Measurements from ENCODE around the gene PTPN3.

The PTPN3 gene

GRCh38 chr9:109421026-109421970 is 76.8 kb downstream of the PTPN3 start:
- DNase-seq (ENCODE audit: low spot score) = no peak

GRCh38 chr9:109419531-109419930 is 78.6 kb downstream of the PTPN3 start:
- DNase-seq (ENCODE audit: low spot score) = no peak

- DNase-seq (ENCODE audit: low spot score) = no peak
Observed at GRCh38 chr9:109418827-109419226, 79.3 kb downstream of the PTPN3 start.

DNA sequence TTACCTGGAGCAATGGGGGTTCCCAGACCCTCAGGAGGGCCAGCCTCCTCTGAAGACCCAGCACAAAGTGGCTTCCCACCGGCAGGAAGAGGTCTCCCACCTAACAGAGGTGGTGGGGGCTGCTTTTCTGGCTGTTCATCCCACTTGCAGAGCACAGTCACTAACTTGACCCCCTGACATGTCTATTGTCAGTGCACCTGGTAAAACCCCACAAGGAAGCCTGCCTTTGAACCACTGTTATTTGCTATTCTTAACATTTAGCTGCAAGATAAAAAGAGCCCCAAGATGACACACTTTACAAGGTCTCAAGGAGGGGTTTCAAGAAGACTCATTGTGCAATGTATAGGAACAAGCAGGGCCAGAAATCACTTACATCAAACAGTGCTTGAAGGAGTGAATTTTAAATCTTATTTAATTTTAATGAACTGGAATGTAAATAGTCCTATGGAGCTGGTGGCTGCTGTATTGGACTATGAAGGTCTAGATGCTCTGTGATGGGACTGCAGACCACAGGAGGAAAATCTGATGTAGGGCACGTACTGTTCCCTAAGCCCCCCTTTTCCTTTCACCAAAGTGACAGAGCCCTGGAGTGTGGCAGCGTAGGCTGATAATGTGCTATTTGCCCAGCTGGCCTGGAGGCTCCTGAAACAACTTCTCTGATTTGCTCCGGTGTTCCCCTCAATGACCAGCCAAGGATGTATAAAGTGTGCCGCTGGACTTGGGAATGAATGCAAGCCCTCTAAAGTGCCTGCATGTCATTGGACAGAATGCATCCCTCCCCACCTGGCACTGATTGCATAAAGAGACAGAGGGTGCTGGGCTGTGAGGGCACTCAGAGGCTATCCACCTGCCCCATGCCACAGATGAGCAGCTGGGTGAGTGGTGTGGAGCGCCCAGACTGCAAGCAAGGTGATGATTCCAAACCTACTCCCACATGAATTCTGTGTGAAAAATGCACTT is 80.2 kb downstream of the PTPN3 start:
- DNase-seq (ENCODE audit: low spot score) = no peak

- DNase-seq (ENCODE audit: low spot score) = no peak
Observed at GRCh38 chr9:109417054-109417453, 81.1 kb downstream of the PTPN3 start.

- no peak for DNase-seq (ENCODE audit: low spot score)
Observed at GRCh38 chr9:109416135-109416706, 81.9 kb downstream of the PTPN3 start.

DNA sequence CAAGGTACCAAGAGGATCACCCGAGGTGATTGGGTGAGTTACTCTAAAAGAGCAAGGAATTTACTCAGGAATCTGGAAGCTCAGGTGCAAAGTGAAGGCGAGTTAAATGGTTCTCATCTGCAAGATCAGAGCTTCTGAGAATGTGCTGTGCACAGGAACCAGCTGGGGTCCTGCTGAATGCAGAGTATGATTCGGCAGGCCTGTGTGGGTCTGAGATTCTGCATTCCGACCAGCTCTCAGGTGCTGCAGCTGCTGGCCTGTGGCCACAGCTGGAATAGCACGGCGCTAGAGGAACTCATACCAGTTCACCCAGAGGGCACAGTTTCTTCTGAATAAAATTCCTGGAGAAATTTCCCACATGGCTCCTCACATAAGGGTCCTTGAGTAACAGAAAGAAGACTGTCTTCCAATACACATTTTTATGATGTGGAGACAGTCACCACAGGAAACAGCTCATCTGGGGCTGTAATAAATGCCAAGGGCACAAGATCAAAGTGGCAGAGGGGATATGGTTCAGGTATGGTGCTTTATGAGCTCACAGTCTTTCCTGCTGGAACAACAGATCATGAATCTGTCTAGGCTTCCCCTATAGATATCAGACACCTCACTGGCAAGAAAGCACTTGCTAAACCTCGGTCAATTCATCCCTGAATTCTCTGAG is 83.9 kb downstream of the PTPN3 start:
- no peak for DNase-seq (ENCODE audit: low spot score)

GRCh38 chr9:109411798-109412352 is 86.2 kb downstream of the PTPN3 start:
- DNase-seq (ENCODE audit: low spot score) = no peak

DNA sequence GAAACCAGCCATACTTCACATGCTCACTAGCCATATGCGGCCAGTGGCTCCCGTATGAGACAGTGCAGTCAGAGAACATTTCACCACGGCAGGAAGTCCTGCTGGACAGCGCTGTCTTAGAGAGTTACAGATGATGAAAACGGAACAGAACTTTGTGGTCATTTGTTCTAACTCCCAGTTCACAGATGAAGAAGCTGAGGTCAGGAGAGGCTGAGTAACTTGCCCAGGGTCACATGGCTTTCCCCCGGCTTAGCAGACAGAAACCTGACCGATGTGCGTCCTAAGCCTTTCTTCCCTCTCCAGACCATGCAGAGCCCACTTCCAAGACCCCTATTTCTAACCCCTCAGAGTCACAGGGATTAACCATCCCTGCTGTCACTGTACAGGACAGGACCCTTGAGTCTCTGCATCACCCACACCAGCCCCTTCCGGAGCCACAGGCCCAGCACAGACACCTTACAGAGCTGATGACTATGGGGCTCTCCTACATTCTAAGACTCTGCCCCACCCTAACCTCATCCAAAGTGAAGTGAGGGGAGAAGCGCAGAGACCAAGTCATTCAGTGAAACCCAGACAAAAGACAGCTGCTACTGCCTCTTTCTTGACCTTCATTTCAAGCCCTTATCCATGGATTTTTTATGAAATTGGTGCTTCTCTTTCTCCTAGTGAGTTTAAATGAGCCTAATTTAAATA is 86.9 kb downstream of the PTPN3 start:
- no peak for DNase-seq (ENCODE audit: low spot score)

DNA sequence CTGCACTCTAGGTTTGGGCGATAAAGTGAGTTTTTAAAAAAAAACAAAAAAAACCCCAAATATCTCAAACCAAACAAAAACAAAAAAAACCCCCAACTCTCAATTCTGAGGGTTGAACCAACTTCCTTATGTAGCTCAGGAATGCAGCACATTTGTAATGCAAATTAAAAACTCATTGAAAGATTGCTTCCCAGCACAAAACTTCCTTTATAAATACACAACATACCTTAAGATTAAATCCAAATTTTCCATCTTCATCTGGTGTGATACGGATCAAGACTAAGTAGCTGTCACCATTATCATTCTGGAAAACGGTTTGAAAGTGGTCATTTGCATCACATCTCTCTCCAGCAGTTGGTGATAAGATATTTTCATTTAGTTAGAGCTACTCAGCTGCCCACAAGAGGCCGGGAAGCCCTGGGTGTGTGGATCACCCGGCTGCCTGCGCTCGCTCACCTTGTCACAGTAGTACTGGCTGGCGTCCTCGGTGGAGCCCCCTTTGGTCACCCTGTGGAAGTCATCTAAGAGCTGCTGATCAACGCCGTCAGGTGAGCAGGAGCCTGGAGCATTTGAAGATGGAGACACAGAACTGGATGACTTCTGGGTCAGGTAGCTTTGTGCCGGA is 88.2 kb downstream of the PTPN3 start:
- DNase-seq (ENCODE audit: low spot score) = no peak

DNA sequence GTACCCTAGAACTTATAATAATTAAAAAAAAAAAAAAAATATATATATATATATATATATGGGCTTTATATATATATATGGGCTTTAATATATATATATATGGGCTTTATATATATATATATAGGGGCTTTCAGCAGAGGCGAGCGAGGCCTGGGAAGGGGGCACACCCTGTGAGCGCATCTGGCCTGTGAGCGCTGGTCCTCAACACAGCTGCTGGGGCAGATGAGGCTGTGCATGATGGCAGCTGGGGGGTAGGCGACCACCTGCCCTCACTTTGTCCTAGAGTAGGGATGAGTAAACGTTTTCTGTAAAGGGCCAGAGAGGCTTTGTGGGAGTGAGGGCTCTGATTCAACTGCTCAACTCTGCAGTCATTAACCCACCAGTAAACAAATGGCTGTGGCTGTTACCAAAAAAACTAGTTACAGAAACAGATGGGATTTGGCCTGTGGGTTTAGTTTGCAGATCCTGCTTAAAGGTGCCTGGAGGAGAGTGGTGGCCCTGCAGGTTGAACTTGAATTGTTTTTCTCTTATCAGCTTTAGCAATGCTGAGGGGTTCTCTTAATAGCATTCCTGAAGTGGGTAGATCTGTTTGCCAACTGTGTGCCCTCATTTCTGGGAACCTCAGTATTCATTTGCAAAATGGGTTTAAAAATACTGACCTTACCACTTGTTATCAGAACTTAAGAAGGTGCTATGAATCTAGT is 89.2 kb downstream of the PTPN3 start:
- DNase-seq (ENCODE audit: low spot score) = no peak

DNA sequence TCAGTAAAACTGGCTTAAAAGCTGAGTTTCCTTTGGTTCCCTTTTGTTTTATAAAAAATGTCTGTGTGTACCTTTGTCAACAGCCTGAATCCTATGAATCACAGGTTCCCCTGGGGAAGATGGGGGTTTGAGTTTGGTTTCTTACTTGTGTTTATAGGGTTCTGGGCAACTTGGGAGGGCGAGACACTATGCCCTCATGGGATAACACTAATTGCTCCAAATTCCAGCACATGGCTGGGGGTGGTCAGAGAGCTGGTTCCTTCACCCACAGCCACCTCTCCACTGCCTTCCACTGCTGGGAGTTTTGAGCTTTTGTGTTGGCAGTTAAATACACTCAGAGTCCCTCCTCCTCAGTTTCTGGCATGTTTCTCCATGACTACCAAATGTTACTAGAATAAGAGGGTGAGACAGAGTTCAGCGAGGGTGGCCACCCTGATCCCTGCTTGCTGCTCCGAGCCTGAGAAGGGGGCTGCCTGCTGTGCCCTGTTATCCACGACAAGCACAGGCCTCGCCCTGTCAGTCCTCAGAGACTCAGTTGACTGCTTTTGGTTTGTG is 94.3 kb downstream of the PTPN3 start:
- no peak for DNase-seq (ENCODE audit: low spot score)

DNA sequence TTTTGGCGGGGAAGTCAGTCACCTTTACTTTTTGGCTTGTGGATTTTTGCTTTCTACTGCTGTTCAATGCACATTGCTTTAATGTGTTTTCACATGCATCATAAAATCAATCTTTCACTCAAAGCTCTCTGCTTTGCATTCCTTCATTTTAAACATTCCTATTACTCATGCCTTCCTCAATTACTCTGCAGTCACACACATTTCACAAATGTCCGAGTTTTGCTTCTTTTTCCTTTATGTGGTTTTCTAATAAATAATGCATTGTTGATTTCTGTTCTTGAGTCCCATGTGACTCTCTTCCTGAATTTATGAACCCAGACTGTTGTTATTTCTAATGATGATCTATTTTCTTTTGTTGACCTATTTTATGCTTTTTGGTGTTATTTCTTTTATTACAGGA is 95.0 kb downstream of the PTPN3 start:
- DNase-seq (ENCODE audit: low spot score) = no peak

DNA sequence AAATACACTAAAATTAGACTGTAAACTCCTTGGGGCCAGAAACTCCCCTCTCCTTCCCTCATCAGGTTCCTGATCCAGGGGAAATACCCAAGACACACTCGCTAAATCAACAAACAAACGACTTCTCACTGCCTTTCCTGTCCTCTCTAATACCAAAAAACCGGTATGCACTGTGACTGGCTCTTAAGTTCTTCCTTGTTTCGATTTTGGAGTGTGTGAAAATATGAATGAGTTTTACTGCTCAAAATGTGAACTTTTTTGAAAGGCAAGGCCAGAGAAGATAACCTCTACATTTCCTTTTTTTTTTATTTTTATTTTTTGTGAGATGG is 96.2 kb downstream of the PTPN3 start:
- no peak for DNase-seq (ENCODE audit: low spot score)

- no peak for DNase-seq (ENCODE audit: low spot score)
Observed at GRCh38 chr9:109401169-109401989, 96.7 kb downstream of the PTPN3 start.

DNA sequence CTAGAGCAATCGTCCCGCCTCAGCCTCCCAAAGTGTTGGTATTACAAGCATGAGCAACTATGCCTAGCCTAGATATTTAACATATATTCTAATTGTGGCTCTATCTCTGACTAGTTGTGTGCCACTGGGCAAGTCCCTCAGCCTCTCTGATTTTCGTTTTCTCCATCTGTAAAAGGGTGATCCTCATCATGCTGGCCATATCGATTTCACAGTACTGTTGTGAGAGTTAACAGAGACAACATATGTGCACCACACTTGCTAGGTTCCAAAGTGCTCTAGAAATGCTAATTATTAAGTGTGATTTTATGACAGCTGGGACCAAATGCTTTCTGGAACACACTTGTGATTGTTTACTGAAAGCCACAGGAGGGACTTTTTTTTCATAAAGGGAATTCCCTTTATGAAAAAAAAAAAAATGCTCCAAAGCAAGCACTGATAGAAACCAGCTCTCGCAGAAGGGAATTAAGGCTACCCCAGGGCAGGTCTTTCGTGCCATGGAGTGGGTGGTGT is 98.8 kb downstream of the PTPN3 start:
- DNase-seq (ENCODE audit: low spot score) = no peak

- DNase-seq (ENCODE audit: low spot score) = no peak
Observed at GRCh38 chr9:109391176-109391575, 106.9 kb downstream of the PTPN3 start.

DNA sequence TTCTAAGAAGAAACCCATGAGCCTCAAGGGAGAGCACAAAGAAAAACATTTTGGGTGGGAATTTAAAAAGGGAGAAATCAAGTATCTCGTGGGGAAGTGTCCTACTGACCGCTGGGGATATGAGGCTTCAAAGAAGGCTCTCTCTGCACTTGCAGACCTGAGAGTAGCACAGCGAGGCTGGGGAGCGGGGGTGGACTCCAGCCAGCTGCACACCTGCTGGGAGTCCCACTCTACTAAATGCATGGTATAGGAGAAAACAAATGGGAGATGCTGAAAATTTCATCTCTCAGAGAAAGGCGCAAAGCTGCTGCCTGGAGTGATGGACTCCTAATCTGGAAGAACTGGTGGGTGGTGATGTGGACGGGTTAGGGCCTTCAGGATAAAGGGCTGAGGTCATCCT is 110.3 kb downstream of the PTPN3 start:
- DNase-seq (ENCODE audit: low spot score) = no peak

- no peak for DNase-seq (ENCODE audit: low spot score)
Observed at GRCh38 chr9:109387206-109387605, 110.9 kb downstream of the PTPN3 start.
